ENCODE measurements around the gene TXK.
"Not testable (repeated sequence)": the region's sequence is repeated elsewhere in the genome, so short reads cannot be mapped to it uniquely, and the experiment has no call there.

Gene TXK

DNA sequence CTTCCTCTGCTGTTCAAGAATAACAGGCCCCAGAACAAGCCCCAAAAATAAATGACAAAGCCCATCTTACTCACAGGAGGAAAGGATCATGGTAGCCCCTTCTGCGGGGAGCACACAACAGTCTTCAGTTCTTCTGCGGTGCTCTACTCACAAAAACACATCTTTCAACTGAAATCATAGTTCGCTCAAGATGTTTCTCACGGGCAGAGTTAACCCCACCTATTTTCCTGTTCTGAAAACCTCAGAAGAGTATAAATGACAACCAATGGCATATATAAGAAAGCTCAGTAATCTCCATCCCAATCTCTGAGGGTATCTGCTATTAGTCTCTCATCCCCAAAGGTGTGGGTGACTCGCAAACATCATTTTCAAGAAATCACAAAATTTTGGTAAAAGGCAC, at the start of gene TXK:
Gene TXK, minus strand, starts transcription at position 170 of the 400 bp plus-strand sequence. Its CDS starts 80 bp downstream, at position 90.
- DNase-seq = no peak

DNA sequence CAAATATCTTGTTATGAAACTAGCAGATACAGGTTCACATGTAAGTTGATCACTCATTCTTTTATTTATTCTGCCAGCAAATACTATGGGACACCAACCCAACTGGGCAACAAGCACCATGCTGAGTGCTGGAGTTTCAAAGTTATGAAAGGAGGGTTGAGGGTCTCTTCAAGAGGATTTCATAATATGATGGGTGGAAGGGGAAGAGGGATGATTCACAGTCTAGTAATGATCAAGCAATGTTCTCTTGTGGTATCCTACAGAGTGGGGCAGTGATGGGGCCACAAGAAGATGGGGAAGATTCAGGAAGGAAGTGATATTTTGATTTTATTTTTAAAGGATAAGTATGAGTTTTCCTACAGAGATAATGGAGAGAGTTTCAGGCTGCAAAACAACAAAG, 46.2 kb upstream of the TXK start:
- peak; percentile 61 for DNase-seq

- no peak for DNase-seq
Measured at GRCh38 chr4:48178931-48179330, 44.9 kb upstream of the TXK start.

DNA sequence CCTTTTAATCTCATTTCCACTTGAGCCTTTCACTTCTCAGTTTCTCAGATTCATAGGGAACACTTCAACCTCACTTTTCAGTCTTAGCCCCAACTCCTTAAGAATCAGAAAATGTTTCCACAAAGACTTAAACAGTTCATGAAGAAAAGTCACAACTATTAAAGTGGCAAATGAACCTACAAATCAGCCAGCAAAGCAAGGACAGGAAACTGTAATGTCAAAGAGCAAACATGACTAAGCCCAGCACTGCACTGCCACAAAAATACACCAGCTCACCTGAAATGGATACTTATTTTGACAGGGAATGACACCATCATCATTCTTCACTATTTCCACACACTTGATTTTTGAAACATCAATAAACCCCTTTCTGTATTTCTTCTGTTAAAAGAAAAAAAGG, 41.8 kb upstream of the TXK start:
- no peak for DNase-seq

- no peak for DNase-seq
Measured at GRCh38 chr4:48175328-48175727, 41.3 kb upstream of the TXK start.

DNA sequence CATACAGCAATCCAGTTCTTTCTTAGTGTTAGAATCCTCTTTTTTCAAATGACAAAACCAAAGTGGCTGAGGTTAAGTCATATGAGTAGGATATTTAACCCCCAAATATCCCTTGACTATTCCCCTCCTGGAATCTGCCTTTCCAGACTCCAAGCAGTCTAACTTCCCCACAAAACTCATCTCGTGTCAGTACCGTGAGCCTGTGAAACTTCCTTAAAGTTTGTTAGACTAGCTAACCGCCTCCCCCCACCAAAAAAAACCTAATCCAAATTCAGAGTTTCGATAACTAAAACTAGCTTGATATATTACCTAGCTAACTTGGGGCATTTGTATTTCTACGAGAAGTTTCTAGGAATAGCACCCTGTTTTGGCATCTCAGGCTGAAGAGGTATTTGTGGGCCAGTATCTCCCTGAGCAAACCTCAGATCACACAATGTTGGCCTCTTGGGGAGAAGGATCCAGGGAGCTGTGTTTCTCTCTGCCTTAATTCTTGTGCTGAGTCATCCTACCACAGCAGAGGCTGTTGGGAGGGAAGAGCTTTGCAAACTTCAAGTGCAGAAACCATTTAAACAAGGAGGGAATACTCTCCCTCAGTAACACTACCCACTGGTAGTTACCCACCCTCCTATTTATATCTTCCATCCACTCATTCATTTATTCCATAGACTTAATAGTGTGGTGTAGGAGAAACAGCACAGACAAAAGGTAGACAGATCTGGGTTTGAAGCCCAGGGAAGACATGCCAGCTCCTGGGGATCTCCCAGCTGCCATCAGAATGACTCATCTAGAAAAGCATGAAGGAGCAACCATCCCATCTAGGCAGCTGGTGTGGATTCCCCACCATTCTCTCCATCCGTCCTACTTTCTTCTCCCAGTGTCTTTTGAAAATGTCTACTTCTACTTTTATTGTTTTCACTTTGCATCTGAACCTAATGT, 39.3 kb upstream of the TXK start:
- DNase-seq = peak; percentile 91

- DNase-seq = no peak
Measured at GRCh38 chr4:48172651-48173050, 38.6 kb upstream of the TXK start.

- DNase-seq = no peak
Measured at GRCh38 chr4:48169636-48170035, 35.6 kb upstream of the TXK start.

- DNase-seq = no peak
Measured at GRCh38 chr4:48167538-48168263, 33.7 kb upstream of the TXK start.

GRCh38 chr4:48164561-48164960, 30.5 kb upstream of the TXK start:
- not testable (repeated sequence) for DNase-seq

DNA sequence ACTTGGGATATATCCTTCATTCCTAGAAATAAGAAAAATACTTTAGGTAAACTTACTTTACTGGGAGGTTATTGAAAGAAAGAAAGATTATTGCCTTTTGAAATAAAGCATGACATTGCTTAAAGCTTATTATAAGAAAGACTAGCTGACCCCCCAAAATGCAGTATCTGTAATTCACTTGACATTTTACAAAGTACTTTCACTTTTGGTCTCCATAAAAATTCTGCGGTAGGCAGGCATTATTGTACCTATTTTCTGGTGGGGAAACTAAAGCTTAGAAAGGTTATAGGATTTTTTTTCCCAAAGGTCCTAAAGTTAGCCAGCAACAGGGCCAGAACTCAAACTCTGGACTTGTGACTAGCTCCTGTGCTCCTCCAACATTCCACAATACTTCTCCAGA, 29.7 kb upstream of the TXK start:
- DNase-seq = no peak

DNA sequence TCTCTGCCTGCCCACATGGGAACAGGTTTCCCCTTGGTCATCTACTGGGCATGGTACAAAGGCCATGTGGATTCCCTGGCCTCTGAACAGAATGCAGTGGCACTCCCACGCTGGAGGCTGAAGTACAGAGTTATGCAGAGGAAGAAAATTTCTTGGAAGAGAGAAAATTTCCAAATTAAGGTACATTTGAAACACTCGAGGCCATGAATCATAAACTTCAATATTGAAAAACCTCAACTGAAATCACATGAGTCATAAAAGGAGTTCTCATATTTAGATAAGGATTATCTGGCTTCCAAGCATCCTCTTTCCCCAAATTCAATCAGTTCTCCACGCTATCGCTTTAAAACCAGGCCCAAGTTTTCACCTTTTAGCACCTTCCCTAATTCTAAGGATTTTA, 28.1 kb upstream of the TXK start:
- DNase-seq = no peak

- DNase-seq = no peak
Measured at GRCh38 chr4:48157271-48157670, 23.2 kb upstream of the TXK start.

- no peak for DNase-seq
Measured at GRCh38 chr4:48156423-48156822, 22.4 kb upstream of the TXK start.

GRCh38 chr4:48153791-48154550, 19.9 kb upstream of the TXK start:
- DNase-seq = no peak

- no peak for DNase-seq
Measured at GRCh38 chr4:48152259-48152658, 18.2 kb upstream of the TXK start.

DNA sequence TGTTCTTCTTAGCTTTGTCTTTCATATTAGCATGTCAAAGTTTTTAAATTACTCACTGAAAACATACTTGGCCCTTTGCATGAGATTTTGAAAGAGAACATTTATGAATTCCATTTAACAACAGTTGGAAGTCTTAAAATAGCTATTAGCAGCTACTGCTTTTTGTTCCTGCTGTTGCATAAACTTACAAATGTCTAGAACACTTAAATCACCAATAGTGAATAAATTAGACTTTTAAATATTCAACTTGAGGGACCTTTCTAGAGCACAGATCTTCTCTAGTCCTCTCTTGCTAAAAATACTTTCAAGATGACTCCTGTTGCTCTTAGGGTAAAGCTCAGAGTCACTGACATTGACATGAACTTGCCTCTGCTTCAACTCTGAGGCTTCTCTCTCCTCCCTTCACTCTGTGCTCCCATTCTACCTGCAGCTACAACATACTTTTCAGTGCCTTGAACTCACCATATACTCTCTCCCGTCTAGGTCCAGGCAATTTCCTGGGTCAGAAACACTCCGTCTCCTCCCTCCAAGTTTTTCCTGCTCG, 15.8 kb upstream of the TXK start:
- no peak for DNase-seq

- DNase-seq = no peak
Measured at GRCh38 chr4:48147621-48148020, 13.6 kb upstream of the TXK start.

GRCh38 chr4:48141048-48141447, 7.0 kb upstream of the TXK start:
- peak; percentile 80 for DNase-seq

- DNase-seq = peak; percentile 64
Measured at GRCh38 chr4:48139691-48140090, 5.6 kb upstream of the TXK start.

DNA sequence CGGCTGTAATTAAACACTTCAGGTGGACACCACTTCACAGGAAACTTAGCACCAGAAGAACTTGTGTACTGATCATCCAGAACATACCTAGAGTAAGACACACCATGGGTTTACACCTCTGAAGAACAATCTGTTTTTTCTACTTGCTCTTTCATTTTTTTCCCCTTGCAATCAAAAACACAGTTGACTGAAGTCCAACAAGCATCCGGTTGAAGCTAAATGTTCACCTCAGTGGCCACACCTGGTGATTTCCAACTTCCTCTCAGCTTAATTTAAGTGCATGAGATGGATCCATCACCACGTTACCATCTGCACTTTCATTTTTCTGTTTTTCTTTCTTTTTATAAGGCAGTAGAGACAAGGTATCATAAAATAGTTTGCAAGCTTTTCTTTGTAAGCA, 4.9 kb upstream of the TXK start:
- DNase-seq = no peak

GRCh38 chr4:48138511-48138910, 4.5 kb upstream of the TXK start:
- no peak for DNase-seq

- DNase-seq = no peak
Measured at GRCh38 chr4:48137846-48138245, 3.8 kb upstream of the TXK start.
